Activated CD4-positive, alpha-beta memory T cell treated with anti-CD3 and anti-CD28 coated beads for 36 hours (primary cell): Measurements from ENCODE around the gene SMU1. TPM values are rescaled to one million over a fixed set of nuclear protein-coding genes. Genes with fewer than 3 reads are reported as not detected.

ENCODE experiments used
- CTCF ChIA-PET: fragments of 350-600 bp; sonication (Branson Sonifier 250); formaldehyde crosslinking; loops from one replicate; lab custom pipeline; 2021; ENCODE audit warnings: antibody characterized with exemption, inconsistent platforms; lab: Charles Lee
- POLR2A ChIA-PET: fragments of 350-600 bp; sonication (Branson Sonifier 250); formaldehyde crosslinking; loops from one replicate; lab custom pipeline; 2021; ENCODE audit warnings: antibody characterized with exemption; lab: Charles Lee
- DNase-seq: peaks from one replicate; pipeline ENCODE4 v3.0.0-alpha.2; 2020
- H3K27ac Mint-ChIP-seq: one replicate; pipeline ENCODE4 v1.8.0; 2021; ENCODE audit warnings: mixed read lengths
- H3K27me3 Mint-ChIP-seq: one replicate; pipeline ENCODE4 v1.8.0; 2021; ENCODE audit warnings: mixed read lengths
- H3K36me3 Mint-ChIP-seq: one replicate; pipeline ENCODE4 v1.8.0; 2021; ENCODE audit warnings: mixed read lengths
- H3K4me1 Mint-ChIP-seq: one replicate; pipeline ENCODE4 v1.8.0; 2021; ENCODE audit warnings: low read depth, mixed read lengths
- H3K4me3 Mint-ChIP-seq: one replicate; pipeline ENCODE4 v1.8.0; 2021; ENCODE audit warnings: mild to moderate bottlenecking, mixed read lengths
- H3K9me3 Mint-ChIP-seq: one replicate; pipeline ENCODE4 v1.8.0; 2021; ENCODE audit warnings: mixed read lengths
- intact Hi-C: fragments of 100-400 bp; cut with micrococcal nuclease; formaldehyde crosslinking; loops from one replicate; pipeline ENCODE4 v1.15.1; 2023
- total RNA-seq, 2 experiments: library from RNA; stranded (reverse); gene quantifications; one replicate each; pipeline ENCODE4 v1.2.3, GENCODE V29; 2021

Gene SMU1
- total RNA-seq, 2 experiments from 2014 or later = 25.8 to 26.1 TPM

DNA sequence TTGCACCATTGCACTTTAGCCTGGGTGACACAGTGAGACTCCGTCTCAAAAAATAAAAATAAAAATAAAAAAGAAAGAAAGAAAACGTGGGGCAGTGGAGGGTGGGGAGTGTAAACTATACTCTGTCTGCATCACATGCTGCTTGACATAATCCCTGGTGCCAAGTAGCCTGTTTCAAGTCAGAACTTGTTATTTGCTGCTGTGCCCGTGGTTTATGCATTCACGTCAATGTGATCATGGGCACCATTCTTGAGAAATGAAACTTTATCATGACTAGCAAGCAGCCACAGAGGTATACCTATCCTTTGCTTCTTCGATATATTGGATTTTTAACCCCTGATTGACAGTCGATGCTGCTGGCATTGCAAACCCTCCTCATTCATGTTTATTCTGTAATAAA, 4.1 kb upstream of the SMU1 start:
- no peaks in the 10 kb centered on the region for H3K27me3 Mint-ChIP-seq
- intact Hi-C loops = no loop called here
- peaks cover 21% of the 10 kb centered on the region for H3K4me1 Mint-ChIP-seq
- H3K36me3 Mint-ChIP-seq = peaks cover 2% of the 10 kb centered on the region
- H3K4me3 Mint-ChIP-seq = no peak overlapping the region
- no peaks in the 10 kb centered on the region for H3K9me3 Mint-ChIP-seq
- H3K27ac Mint-ChIP-seq = no peak overlapping the region
- DNase-seq = peak; percentile 55
- ChIA-PET CTCF (interaction anchor here (0.6 to 2.7 kb wide), 7 partner anchors 45 to 151 kb away, joined by 3 to 26 read pairs (median 3); no protein-coding TSS in a partner anchor), POLR2A (no interaction called here)

DNA sequence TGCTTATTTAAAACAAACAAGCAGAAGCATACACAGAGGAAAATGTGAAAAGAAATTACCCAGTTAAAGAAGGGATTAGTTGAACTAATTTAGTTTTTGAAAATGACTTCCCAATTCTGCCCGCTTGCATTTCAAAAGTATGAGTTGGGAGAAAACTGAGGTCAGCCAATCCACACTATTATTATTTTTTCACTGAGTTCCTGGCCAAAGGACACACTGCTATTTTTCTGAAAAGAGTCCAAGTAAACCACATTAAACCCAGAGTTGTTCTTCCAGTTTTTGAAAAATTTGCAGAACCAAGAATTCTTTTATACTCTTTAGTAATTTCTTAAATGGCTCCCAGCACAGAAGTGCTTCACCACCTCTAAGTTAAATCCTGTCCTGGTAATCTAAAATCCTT, 7.5 kb downstream of the SMU1 start:
- intact Hi-C loops = no loop called here
- peaks cover 46% of the 10 kb centered on the region for H3K36me3 Mint-ChIP-seq
- ChIA-PET CTCF (no interaction called here), POLR2A (no interaction called here)
- peaks cover 30% of the 10 kb centered on the region for H3K4me1 Mint-ChIP-seq
- H3K9me3 Mint-ChIP-seq = no peaks in the 10 kb centered on the region
- H3K27ac Mint-ChIP-seq = no peak overlapping the region
- no peak overlapping the region for H3K4me3 Mint-ChIP-seq
- no peaks in the 10 kb centered on the region for H3K27me3 Mint-ChIP-seq
- no peak for DNase-seq

DNA sequence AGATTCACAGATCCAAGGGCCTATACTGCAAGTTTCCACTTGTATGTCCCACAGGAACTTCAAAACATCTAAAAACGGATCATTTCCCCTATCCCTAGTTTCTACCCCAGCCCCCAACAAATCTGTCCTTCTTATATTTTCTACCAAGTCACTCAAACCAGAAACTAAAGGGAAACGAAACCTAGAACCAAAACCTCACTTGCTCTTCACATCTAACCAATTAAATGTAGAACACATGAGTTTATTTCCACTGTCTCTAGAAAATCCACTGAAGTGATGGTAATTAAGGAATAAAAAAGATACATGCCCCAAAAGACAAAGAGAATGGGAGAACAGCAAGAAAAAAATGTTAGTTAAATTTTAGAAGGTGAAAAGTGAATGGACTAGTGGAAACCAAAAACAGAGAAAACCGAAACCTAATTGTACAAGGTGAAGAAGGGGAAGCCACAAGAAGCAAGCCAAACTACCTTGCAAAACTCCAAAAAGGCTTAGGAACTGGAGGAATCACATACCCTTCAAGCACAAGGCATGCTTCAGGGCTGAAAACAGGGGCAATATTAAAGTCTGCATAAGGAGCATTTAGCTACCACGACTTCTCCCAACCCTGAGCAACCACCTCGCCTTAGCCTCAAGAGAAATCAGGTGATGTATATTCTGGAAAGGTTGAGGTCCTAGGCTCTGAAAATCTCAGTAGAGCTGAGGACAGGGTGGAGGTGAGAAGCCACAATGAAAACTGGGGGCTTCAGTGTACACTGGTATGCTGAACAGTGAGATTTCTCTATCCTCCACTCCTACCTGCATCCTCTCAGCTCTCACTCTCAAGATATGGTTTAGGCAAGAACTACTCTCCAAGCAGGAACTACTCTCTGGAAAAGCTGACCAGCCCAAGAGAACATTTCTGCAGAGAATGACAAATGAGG, 11.1 kb downstream of the SMU1 start:
- intact Hi-C loops = no loop called here
- Mint-ChIP-seq H3K4me3 (no peak overlapping the region), H3K27me3 (no peaks in the 10 kb centered on the region), H3K9me3 (no peaks in the 10 kb centered on the region), H3K36me3 (peaks cover 38% of the 10 kb centered on the region), H3K4me1 (peaks cover 5% of the 10 kb centered on the region), H3K27ac (peak overlapping the region; percentile 16)
- CTCF ChIA-PET = no interaction called here
- DNase-seq = no peak
- POLR2A ChIA-PET = interaction anchor here (0.5 to 0.8 kb wide), 4 partner anchors 13 to 161 kb away, joined by 3 to 4 read pairs (median 4); partner anchors contain the start of gene DNAJA1

DNA sequence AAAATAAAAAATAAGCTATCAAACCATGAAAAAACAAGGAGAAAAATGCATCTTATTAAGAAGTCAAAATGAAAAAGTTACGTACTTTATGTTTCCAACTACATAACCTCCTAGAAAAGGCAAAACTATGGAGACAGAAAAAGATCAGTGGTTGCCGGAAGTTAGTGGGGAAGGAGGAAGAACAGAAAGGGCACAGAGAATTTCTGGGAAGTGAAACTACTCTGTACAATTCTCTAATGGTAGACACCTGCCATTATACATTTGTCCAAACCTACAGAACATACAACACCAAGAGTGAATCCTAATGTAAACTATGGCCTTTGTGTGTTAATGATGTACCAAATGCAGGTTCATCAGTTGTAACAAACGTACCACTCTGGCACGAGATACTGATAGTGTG, 25.3 kb downstream of the SMU1 start:
- POLR2A ChIA-PET = no interaction called here
- DNase-seq = no peak

DNA sequence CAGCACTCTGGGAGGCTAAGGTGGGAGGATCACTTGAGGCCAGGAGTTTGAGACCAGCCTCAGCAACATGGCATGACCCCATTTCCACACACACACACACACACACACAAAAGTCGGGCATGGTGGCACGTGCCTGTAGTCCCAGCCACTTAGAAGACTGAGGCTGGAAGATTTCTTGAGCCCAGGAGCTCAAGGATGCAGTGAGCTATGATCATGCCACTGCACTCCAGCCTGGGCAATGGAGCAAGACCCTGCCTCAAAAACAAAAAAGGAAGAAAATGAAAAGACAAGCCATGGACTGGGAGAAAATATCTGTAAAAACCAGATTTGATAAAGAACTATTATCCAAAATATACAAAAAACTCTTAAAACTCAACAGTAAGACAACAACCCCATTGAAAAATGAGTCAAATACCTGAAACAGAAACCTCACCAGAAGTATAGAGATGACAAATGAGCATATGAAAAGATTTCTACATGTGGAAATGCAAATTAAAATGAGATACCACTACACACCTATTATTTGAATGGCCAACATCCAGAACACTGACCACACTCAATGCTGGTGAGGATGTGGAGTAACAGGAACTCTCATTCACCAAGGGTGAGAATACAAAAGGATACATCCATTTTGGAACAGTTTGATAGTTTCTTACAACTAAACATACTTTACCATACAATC, 26.7 kb downstream of the SMU1 start:
- ChIA-PET POLR2A (no interaction called here), CTCF (interaction anchor here (0.6 kb wide), 1 partner anchor 14 kb away, joined by 5 read pairs; no protein-coding TSS in a partner anchor)
- Mint-ChIP-seq H3K9me3 (no peaks in the 10 kb centered on the region), H3K4me3 (no peak overlapping the region), H3K27ac (peak overlapping the region; percentile 20), H3K27me3 (no peaks in the 10 kb centered on the region), H3K4me1 (peaks cover 13% of the 10 kb centered on the region), H3K36me3 (peaks cover 36% of the 10 kb centered on the region)
- DNase-seq = no peak
- intact Hi-C loops = no loop called here

More for the DNA sequence above, 25.3 kb downstream of the SMU1 start:
- no peak overlapping the region for H3K4me3 Mint-ChIP-seq
- intact Hi-C loops = no loop called here
- H3K9me3 Mint-ChIP-seq = no peaks in the 10 kb centered on the region
- no peak overlapping the region for H3K27ac Mint-ChIP-seq
- H3K36me3 Mint-ChIP-seq = peaks cover 35% of the 10 kb centered on the region
- H3K4me1 Mint-ChIP-seq = peaks cover 12% of the 10 kb centered on the region
- H3K27me3 Mint-ChIP-seq = no peaks in the 10 kb centered on the region
- CTCF ChIA-PET = no interaction called here

DNA sequence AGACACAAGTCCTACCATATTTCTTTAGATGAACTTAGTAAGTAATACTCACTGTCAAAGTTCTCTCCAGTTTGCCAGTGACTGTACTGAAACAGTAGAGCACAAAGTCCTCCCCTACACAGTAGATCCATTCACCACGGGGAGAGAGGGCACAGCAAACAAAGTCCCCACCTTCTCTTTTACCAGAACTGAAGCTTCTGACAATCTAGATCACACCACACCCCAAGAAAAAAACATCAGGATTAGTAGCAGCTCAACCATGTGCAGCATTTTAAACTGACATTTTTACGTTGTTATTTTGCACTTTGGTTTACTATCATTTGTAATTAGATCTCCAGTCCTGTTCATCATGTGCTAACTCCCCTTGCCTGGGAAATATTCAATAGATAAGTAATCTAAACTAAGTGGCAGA, 28.4 kb downstream of the SMU1 start:
- no peaks in the 10 kb centered on the region for H3K27me3 Mint-ChIP-seq
- intact Hi-C loops = no loop called here

DNA sequence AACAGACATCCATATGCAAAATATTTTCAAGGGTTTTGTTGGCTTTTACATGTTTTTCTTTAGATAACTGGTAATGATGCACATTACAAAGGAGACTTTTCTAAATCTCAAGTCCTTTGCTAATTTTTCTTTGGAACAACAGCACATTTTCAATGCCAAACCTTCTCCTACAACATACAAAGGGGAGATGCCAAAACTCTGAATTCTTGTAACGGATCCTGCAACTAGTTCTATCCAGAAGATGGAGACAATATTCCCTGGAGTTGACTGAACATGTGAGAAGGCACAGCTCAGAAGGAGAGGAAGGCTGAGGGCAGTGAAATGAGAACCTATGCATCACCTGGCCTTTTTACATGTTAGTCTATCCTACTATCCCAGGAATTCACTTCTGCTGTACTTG, 30.4 kb downstream of the SMU1 start:
- POLR2A ChIA-PET = interaction anchor here (4.8 kb wide), 1 partner anchor 21 kb away, joined by 20 read pairs; the partner anchor contains the start of gene DNAJA1
- Mint-ChIP-seq H3K4me1 (peaks cover 27% of the 10 kb centered on the region), H3K9me3 (no peaks in the 10 kb centered on the region), H3K36me3 (peaks cover 25% of the 10 kb centered on the region), H3K4me3 (no peak overlapping the region), H3K27ac (peak overlapping the region; percentile 25), H3K27me3 (no peaks in the 10 kb centered on the region)
- DNase-seq = no peak
- CTCF ChIA-PET = interaction anchor here (1.1 kb wide), 1 partner anchor 241 kb away, joined by 3 read pairs; no protein-coding TSS in a partner anchor
- intact Hi-C loops = no loop called here

More for the DNA sequence above, 28.4 kb downstream of the SMU1 start:
- H3K36me3 Mint-ChIP-seq = peaks cover 30% of the 10 kb centered on the region
- H3K4me1 Mint-ChIP-seq = peaks cover 27% of the 10 kb centered on the region
- no peaks in the 10 kb centered on the region for H3K9me3 Mint-ChIP-seq
- ChIA-PET CTCF (no interaction called here), POLR2A (interaction anchor here (1.0 kb wide), 1 partner anchor 28 kb away, joined by 4 read pairs; the partner anchor contains the start of gene SMU1)
- H3K4me3 Mint-ChIP-seq = no peak overlapping the region
- no peak overlapping the region for H3K27ac Mint-ChIP-seq
- no peak for DNase-seq

DNA sequence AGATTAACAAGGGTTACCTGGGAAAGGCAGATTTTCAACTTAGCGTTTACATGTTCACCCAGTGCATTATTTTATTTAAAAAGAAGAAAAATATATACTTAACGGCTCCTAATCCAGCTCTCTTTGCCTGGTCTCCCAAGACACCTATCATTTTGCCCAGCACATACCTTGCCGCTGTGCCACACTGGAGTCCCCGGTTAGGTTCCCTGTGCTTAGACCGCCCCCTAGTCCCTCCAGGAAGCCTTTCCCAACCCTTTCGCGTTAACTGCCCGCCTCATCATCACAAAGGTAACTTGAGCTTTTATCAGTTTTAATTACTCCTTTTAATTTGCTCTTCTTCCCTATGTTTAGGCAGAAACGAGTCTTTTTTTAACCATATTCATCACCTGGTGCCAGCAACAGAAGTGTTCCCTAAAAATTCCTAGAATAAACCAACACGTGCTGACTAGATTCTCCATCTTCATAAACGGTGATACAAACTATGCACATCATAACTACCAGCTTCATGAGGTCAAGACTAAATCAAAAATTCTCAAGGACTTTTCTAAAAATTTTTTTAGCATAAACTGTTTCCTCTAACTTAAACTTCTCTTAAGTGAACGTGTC, 31.7 kb downstream of the SMU1 start:
- H3K27me3 Mint-ChIP-seq = no peaks in the 10 kb centered on the region
- intact Hi-C loops = loop anchor here (1.0 kb wide), 2 partner anchors 19 to 220 kb away; partner anchors contain the start of genes BAG1 and DNAJA1
- peaks cover 20% of the 10 kb centered on the region for H3K36me3 Mint-ChIP-seq
- H3K4me1 Mint-ChIP-seq = peaks cover 20% of the 10 kb centered on the region
- no peak for DNase-seq
- POLR2A ChIA-PET = interaction anchor here (4.8 kb wide), 1 partner anchor 20 kb away, joined by 20 read pairs; the partner anchor contains the start of gene DNAJA1
- no peak overlapping the region for H3K27ac Mint-ChIP-seq
- H3K9me3 Mint-ChIP-seq = no peaks in the 10 kb centered on the region
- CTCF ChIA-PET = interaction anchor here (1.1 to 1.6 kb wide), 2 partner anchors 20 to 242 kb away, joined by 3 to 4 read pairs; partner anchors contain the start of gene DNAJA1
- peak overlapping the region; percentile 73 for H3K4me3 Mint-ChIP-seq

DNA sequence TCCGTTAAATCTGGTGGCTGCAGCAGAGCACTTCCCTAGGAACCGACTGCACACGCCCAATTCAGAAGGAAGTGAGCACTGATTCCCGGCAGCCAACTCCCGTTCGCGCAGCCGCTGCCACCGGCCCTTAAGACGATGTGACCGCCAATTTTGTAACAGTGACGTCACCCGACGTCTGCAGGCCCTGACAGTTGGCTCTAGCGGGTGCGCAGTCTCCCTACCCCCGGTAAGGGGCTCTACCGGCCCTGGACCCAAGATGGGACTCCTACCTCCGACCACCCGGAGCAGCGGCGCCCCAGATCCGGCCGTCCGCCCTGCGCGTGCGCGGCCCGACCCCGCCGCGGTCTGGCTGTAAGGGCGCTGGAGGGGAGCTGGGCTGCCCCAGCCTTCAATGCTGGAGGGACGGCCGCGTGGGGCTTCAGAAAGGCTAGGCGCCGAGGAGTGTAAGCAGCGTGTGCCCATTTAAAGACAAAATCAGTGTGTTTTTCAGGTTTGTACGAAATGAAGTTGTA, 32.3 kb downstream of the SMU1 start:
- Mint-ChIP-seq H3K4me1 (peaks cover 15% of the 10 kb centered on the region), H3K9me3 (no peaks in the 10 kb centered on the region), H3K4me3 (peak overlapping the region; percentile 73), H3K36me3 (peaks cover 18% of the 10 kb centered on the region), H3K27ac (peak overlapping the region; percentile 63), H3K27me3 (no peaks in the 10 kb centered on the region)
- intact Hi-C loops = loop anchor here (1.0 kb wide), 2 partner anchors 19 to 220 kb away; partner anchors contain the start of genes BAG1 and DNAJA1
- POLR2A ChIA-PET = interaction anchor here (4.8 kb wide), 1 partner anchor 19 kb away, joined by 20 read pairs; the partner anchor contains the start of gene DNAJA1
- peak; percentile 81 for DNase-seq
- CTCF ChIA-PET = interaction anchor here (1.1 to 1.6 kb wide), 2 partner anchors 20 to 182 kb away, joined by 3 to 4 read pairs; partner anchors contain the start of gene DNAJA1

DNA sequence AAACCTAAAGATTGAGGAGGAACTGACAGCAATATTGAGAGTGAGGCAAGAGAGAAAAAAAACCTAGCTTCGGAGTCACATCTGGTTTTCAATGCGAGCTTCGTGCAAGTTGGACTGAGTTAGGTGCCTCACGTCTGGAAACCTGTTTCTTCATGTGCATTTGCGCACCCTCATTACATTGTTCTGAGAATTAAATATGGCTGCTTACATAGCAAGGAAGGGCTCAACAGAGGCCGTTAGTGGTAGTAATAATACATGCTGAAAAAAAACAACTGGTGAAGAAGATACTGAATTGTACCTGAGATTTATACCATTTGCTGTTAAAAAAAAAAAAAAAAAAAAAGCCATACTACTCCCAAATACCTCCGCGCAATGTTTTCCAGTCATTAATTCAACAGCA, 32.8 kb downstream of the SMU1 start:
- POLR2A ChIA-PET = interaction anchor here (4.8 kb wide), 1 partner anchor 18 kb away, joined by 20 read pairs; the partner anchor contains the start of gene DNAJA1

DNA sequence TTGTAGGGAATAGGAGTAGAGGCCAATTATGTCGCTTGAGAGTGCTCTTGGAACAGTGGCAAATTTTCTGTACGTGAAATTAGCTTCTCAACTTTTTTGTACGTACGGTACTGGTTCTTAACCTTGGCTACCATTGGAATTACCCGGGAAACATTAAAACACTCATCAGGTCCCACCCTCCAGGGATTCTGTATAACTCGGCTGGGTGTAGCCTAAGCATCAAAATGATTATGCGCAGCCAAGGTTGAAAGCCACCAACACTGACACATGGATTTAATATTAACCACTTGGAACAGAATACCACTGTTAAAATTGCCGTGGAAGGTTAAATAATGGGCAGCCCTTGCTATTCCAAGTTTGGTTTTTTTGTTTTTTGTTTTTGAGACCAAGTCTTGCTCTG, 34.0 kb downstream of the SMU1 start:
- CTCF ChIA-PET = no interaction called here

More for the DNA sequence above, 32.8 kb downstream of the SMU1 start:
- H3K27ac Mint-ChIP-seq = peak overlapping the region; percentile 63
- H3K27me3 Mint-ChIP-seq = no peaks in the 10 kb centered on the region
- peaks cover 16% of the 10 kb centered on the region for H3K36me3 Mint-ChIP-seq
- H3K4me3 Mint-ChIP-seq = peak overlapping the region; percentile 73
- peaks cover 15% of the 10 kb centered on the region for H3K4me1 Mint-ChIP-seq
- no peaks in the 10 kb centered on the region for H3K9me3 Mint-ChIP-seq
- intact Hi-C loops = loop anchor here (1.0 kb wide), 2 partner anchors 18 to 221 kb away; partner anchors contain the start of genes BAG1 and DNAJA1
- CTCF ChIA-PET = interaction anchor here (1.1 kb wide), 1 partner anchor 183 kb away, joined by 3 read pairs; no protein-coding TSS in a partner anchor
- DNase-seq = no peak

More for the DNA sequence above, 34.0 kb downstream of the SMU1 start:
- Mint-ChIP-seq H3K27ac (no peak overlapping the region), H3K4me1 (peaks cover 15% of the 10 kb centered on the region), H3K36me3 (peaks cover 19% of the 10 kb centered on the region), H3K9me3 (no peaks in the 10 kb centered on the region), H3K4me3 (no peak overlapping the region), H3K27me3 (no peaks in the 10 kb centered on the region)
- DNase-seq = no peak
- POLR2A ChIA-PET = interaction anchor here (1.1 to 4.8 kb wide), 2 partner anchors 14 to 17 kb away, joined by 3 to 20 read pairs; partner anchors contain the start of gene DNAJA1
- intact Hi-C loops = no loop called here
